Spleen (tissue), 11 donors: ENCODE results near the gene PPM1L. TPM values are rescaled to one million over a fixed set of nuclear protein-coding genes. Genes with fewer than 3 reads are reported as not detected.
A peak's percentile ranks its signal among the peaks of the same experiment; 100 is the strongest.

Source experiments
- DNase-seq: peaks from one replicate; pipeline ENCODE4 v3.0.0-alpha.2; 2020
- H3K27ac ChIP-seq, 8 donors: fragments of 200-600 bp; sonication (generic) in 7 of 8; 1 replicate in 4 of 8; 2 replicates in 4 of 8; pipeline versions ENCODE4 v1.5.0 to v1.8.0; 2016 to 2021; ENCODE audit warnings: inconsistent platforms in 4 of 8, mild to moderate bottlenecking in 4 of 8, moderate library complexity in 1 of 8
- H3K27me3 ChIP-seq, 7 donors: fragments of 200-600 bp; sonication (generic) in 6 of 7; replicated peaks in 1 of 7; 1 replicate in 4 of 7; 2 replicates in 3 of 7; pipeline versions ENCODE4 v1.5.0 to v1.8.0; 2016 to 2021; ENCODE audit warnings: inconsistent platforms in 3 of 7, mild to moderate bottlenecking in 1 of 7
- H3K36me3 ChIP-seq, 6 donors: fragments of 200-600 bp; sonication (generic) in 5 of 6; 1 replicate in 4 of 6; 2 replicates in 2 of 6; pipeline versions ENCODE4 v1.5.0 to v1.8.0; 2016 to 2021; ENCODE audit warnings: inconsistent platforms in 2 of 6
- H3K4me1 ChIP-seq, 6 donors: fragments of 200-600 bp; sonication (generic) in 5 of 6; 1 replicate in 3 of 6; 2 replicates in 3 of 6; pipeline versions ENCODE4 v1.5.0 to v1.8.0; 2016 to 2021; ENCODE audit warnings: inconsistent platforms in 3 of 6
- H3K4me3 ChIP-seq, 8 donors: fragments of 200-600 bp; sonication (generic) in 7 of 8; 1 replicate in 4 of 8; 2 replicates in 4 of 8; pipeline versions ENCODE4 v1.5.0 to v1.8.0; 2016 to 2021; ENCODE audit warnings: inconsistent platforms in 4 of 8, mild to moderate bottlenecking in 4 of 8, moderate library complexity in 2 of 8
- H3K9me3 ChIP-seq, 8 donors: fragments of 200-600 bp; sonication (generic) in 7 of 8; 1 replicate in 4 of 8; 2 replicates in 4 of 8; pipeline versions ENCODE4 v1.5.0 to v1.8.0; 2016 to 2021; ENCODE audit warnings: inconsistent platforms in 4 of 8
- POLR2A ChIP-seq, 3 donors: fragments of 450-650 bp; IDR thresholded peaks; one replicate each; pipeline ENCODE4 v1.5.1; 2017; ENCODE audit warnings: antibody characterized with exemption in 3 of 3, mild to moderate bottlenecking in 1 of 3
- POLR2AphosphoS5 ChIP-seq, 3 donors: sonication (generic); formaldehyde crosslinking; IDR thresholded peaks; one replicate each; pipeline ENCODE4 v1.5.1; 2017; ENCODE audit warnings: antibody characterized with exemption in 3 of 3
- WGBS, 5 donors: extraction: QIAGEN DNeasy Blood & Tissue Kit in 3 of 5; methylation state at CpG; one replicate each; pipeline versions ENCODE4 v1.1.5 to v1.1.7; 2013 to 2018; 5-methylcytosine and 5-hydroxymethylcytosine counted together
- intact Hi-C: fragments of 100-400 bp; cut with DNase I; formaldehyde crosslinking; loops from one replicate; pipeline ENCODE4 v1.15.0; 2023; ENCODE audit warnings: low total_unique reads
- polyA plus RNA-seq, 3 donors: library from polyadenylated mRNA; stranded (reverse); fragments of 200-250 nt; gene quantifications; one replicate each; pipeline ENCODE4 v1.2.1, GENCODE V29; 2013
- total RNA-seq, 7 donors: library from RNA; depleted of rRNA in 3 of 7; stranded (reverse); fragments of >200 nt in 3 of 7; fragmentation: NEBNext Ultra II Directional in 4 of 7; extraction: Animal tissue kit (Norgen Biotek cat#: 25700) in 4 of 7; gene quantifications; one replicate each; pipeline versions ENCODE4 v1.1.0 to v1.2.1, GENCODE V29; 2016 to 2021
- TF ChIP-seq, protein P1 (sequence below), 11 experiments: fragments of 200-600 bp in 7 of 11; fragments of 450-650 bp in 4 of 11; sonication (generic) in 4 of 11; IDR thresholded peaks in 8 of 11; conservative IDR thresholded peaks in 3 of 11; 1 replicate in 7 of 11; 2 replicates in 4 of 11; pipeline versions ENCODE4 v1.4.0 to v1.8.0; 2016 to 2021; ENCODE audit warnings: antibody characterized with exemption in 11 of 11, inconsistent platforms in 4 of 11, mild to moderate bottlenecking in 1 of 11
- donor health status: healthy with polysubstance abuse.
- donor health status: DM: no; HTN: no; CAD: no; lungs with moderate emphysema.
- donor health status: DM: no; HTN: no; CAD: no.
- donor health status: Bipolar disorder and iron deficiency.
- donor health status: healthy.
- donor health status: DM: no; HTN: no; CAD: no.
- donor health status: DM: yes; HTN: yes; CAD: no.

The PPM1L gene
- total and polyA plus RNA-seq, 10 donors = 0.63 to 16.7 (median 12.2) TPM

- intact Hi-C loops = no loop called here
- H3K27me3 ChIP-seq = no peaks in the 10 kb centered on the region
- H3K36me3 ChIP-seq = no peaks in the 10 kb centered on the region
- DNase-seq = no peak
- H3K9me3 ChIP-seq = no peaks in the 10 kb centered on the region
- H3K4me3 ChIP-seq = no peak overlapping the region
- WGBS, 5 donors = 80 to 97% (median 85%) methylated on average over 1 of the region's 1 CpG
- no peak overlapping the region for H3K27ac ChIP-seq
- TF ChIP-seq POLR2AphosphoS5 (IDR thresholded peaks at IDR 0.05) = no peak
- TF ChIP-seq POLR2A (IDR thresholded peaks at IDR 0.05) = no peak
- TF ChIP-seq, protein P1, sequence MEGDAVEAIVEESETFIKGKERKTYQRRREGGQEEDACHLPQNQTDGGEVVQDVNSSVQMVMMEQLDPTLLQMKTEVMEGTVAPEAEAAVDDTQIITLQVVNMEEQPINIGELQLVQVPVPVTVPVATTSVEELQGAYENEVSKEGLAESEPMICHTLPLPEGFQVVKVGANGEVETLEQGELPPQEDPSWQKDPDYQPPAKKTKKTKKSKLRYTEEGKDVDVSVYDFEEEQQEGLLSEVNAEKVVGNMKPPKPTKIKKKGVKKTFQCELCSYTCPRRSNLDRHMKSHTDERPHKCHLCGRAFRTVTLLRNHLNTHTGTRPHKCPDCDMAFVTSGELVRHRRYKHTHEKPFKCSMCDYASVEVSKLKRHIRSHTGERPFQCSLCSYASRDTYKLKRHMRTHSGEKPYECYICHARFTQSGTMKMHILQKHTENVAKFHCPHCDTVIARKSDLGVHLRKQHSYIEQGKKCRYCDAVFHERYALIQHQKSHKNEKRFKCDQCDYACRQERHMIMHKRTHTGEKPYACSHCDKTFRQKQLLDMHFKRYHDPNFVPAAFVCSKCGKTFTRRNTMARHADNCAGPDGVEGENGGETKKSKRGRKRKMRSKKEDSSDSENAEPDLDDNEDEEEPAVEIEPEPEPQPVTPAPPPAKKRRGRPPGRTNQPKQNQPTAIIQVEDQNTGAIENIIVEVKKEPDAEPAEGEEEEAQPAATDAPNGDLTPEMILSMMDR (IDR thresholded peaks at IDR 0.05 in 8 of 11, conservative IDR thresholded peaks at IDR 0.05 in 3 of 11) = no peak
- peaks cover 4 to 32% (median 18%) of the 10 kb centered on the region in 6 donors for H3K4me1 ChIP-seq
These were observed 316.2 kb downstream of the PPM1L start for GRCh38 chr3:161072211-161072621.

- no peak for DNase-seq
- intact Hi-C loops = no loop called here
- TF ChIP-seq POLR2A (IDR thresholded peaks at IDR 0.05) (no peak), POLR2AphosphoS5 (IDR thresholded peaks at IDR 0.05) (no peak)
- TF ChIP-seq, protein P1 (IDR thresholded peaks at IDR 0.05 in 8 of 11, conservative IDR thresholded peaks at IDR 0.05 in 3 of 11) = no peak
- Histone ChIP-seq H3K9me3 (no peaks in the 10 kb centered on the region), H3K27me3 (no peaks in the 10 kb centered on the region), H3K4me1 (peaks cover 4 to 27% (median 17%) of the 10 kb centered on the region in 6 donors), H3K4me3 (no peak overlapping the region), H3K36me3 (no peaks in the 10 kb centered on the region), H3K27ac (no peak overlapping the region)
These were observed 316.7 kb downstream of the PPM1L start for GRCh38 chr3:161072751-161073150.

DNA sequence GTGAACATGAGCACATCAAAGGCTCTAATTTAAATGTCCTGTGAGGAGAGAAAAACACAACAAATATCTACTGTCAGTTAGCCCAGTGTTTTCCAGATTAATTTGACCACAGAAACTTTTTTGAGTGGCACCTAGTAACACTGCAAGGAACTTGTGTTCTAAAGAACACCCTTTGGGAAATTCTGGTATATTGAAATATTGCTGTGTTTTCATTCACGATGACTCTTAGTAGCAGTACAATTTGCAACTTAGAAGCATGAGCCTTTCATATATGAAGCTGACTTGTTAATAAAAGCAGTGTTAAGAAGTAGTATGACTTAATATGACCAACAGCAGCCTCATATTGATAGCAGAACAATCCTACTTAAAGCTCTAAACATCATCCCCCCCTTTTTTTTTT lies 317.1 kb downstream of the PPM1L start:
- TF ChIP-seq, protein P1 (IDR thresholded peaks at IDR 0.05 in 8 of 11, conservative IDR thresholded peaks at IDR 0.05 in 3 of 11) = no peak
- TF ChIP-seq POLR2A (IDR thresholded peaks at IDR 0.05) (no peak), POLR2AphosphoS5 (IDR thresholded peaks at IDR 0.05) (no peak)
- Histone ChIP-seq H3K4me3 (no peak overlapping the region), H3K4me1 (peaks cover 4 to 27% (median 17%) of the 10 kb centered on the region in 6 donors), H3K36me3 (no peaks in the 10 kb centered on the region), H3K9me3 (no peaks in the 10 kb centered on the region), H3K27me3 (no peaks in the 10 kb centered on the region), H3K27ac (no peak overlapping the region)
- no peak for DNase-seq
- intact Hi-C loops = no loop called here
- 92 to 100% (median 95%) methylated on average over 1 of the region's 1 CpG for WGBS, 5 donors

DNA sequence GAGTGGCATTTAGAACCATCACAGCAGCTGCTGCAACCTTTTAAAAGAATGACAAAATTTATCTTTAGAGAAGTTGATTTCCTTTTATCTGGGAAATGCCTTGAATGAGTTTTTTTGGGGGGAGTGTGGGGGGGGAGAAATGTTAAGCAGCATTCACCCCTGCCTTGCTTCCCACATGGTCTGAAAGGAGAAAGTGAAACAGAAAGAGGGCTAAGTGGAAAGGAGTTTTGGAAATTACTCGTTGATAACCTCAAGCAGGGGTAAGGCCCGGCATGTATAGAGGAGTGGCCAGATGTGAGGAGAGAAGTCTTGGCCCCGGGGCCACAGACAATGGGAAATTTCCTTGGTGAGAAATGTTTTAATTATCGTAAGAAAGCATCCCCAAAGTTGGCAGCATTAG lies 325.6 kb downstream of the PPM1L start:
- 13 to 20% (median 19%) methylated on average over 4 of the region's 4 CpGs for WGBS, 5 donors
- TF ChIP-seq POLR2AphosphoS5 (IDR thresholded peaks at IDR 0.05) (no peak), POLR2A (IDR thresholded peaks at IDR 0.05) (no peak)
- TF ChIP-seq, protein P1 (IDR thresholded peaks at IDR 0.05 in 8 of 11, conservative IDR thresholded peaks at IDR 0.05 in 3 of 11) = no peak
- Histone ChIP-seq H3K4me1 (peaks cover 0 to 18% (median 12%) of the 10 kb centered on the region in 6 donors), H3K27ac (peak overlapping the region in 7 of 8 donors; percentile 4 to 65 (median 36)), H3K27me3 (no peaks in the 10 kb centered on the region), H3K36me3 (peaks cover 0 to 14% (median 6%) of the 10 kb centered on the region in 6 donors), H3K9me3 (no peaks in the 10 kb centered on the region), H3K4me3 (peak overlapping the region in 2 of 8 donors; percentile 8 to 34)
- no peak for DNase-seq
- intact Hi-C loops = no loop called here
